HL-60 (cell line): ENCODE results near the gene LAG3.

Experiments used
- CTCF ChIP-seq: IDR thresholded peaks from one replicate; pipeline ENCODE4 v1.5.1; 2011; ENCODE audit warnings: low read length, control low read depth, inconsistent platforms; ENCODE audit not compliant: insufficient read depth
- REST ChIP-seq: IDR thresholded peaks from 2 replicates; pipeline ENCODE4 v1.6.1; 2012; ENCODE audit warnings: low read depth; ENCODE audit not compliant: insufficient replicate concordance

- TF ChIP-seq CTCF (no peak), REST (no peak)
Observed at GRCh38 chr12:6780573-6780972, 8.3 kb downstream of the LAG3 start.
